Measurements from ENCODE around the gene VMAC.

DNA sequence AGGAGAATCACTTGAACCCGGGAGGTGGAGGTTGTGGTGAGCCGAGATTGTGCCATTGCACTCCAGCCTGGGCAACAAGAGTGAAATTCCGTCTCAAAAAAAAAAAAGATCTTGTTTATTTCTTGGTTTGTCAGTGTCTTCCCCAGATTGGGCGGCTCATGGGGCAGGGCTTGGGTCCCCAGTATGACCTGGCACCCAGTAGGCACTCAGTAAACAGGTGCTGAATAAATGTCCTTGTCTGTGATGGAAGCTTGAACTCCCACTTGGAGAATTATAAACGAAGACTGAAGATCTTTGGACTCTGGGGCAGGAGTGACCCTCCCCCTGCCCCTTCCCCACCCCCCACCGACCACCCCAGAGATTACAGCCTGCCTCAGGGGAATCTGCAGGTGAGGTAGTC lies 24.5 kb upstream of the VMAC start:
- TF ChIP-seq EZH2 (optimal IDR thresholded peaks at IDR 0.05; ENCODE audit: low read depth, low read length) (no peak), EZH2phosphoT487 (IDR thresholded peaks at IDR 0.05; ENCODE audit: low read length) (no peak)
- TF ChIP-seq, protein P1, sequence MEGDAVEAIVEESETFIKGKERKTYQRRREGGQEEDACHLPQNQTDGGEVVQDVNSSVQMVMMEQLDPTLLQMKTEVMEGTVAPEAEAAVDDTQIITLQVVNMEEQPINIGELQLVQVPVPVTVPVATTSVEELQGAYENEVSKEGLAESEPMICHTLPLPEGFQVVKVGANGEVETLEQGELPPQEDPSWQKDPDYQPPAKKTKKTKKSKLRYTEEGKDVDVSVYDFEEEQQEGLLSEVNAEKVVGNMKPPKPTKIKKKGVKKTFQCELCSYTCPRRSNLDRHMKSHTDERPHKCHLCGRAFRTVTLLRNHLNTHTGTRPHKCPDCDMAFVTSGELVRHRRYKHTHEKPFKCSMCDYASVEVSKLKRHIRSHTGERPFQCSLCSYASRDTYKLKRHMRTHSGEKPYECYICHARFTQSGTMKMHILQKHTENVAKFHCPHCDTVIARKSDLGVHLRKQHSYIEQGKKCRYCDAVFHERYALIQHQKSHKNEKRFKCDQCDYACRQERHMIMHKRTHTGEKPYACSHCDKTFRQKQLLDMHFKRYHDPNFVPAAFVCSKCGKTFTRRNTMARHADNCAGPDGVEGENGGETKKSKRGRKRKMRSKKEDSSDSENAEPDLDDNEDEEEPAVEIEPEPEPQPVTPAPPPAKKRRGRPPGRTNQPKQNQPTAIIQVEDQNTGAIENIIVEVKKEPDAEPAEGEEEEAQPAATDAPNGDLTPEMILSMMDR (IDR thresholded peaks at IDR 0.05; ENCODE audit: low read length) = no peak
